Nephron progenitor cell (in vitro differentiated cells): Measurements from ENCODE around the gene SLITRK3.

Source experiments
- DNase-seq: peaks from one replicate; pipeline ENCODE4 v3.0.0; 2021
- H3K27ac Mint-ChIP-seq: 2 replicates; pipeline ENCODE4 v1.8.0; 2021; ENCODE audit warnings: mild to moderate bottlenecking, moderate library complexity, mixed read lengths
- H3K27me3 Mint-ChIP-seq: 2 replicates; pipeline ENCODE4 v1.8.0; 2021; ENCODE audit warnings: mild to moderate bottlenecking, low read depth, mixed read lengths; ENCODE audit not compliant: poor library complexity
- H3K36me3 Mint-ChIP-seq: 2 replicates; pipeline ENCODE4 v1.8.0; 2021; ENCODE audit warnings: low read depth, mixed read lengths
- H3K4me1 Mint-ChIP-seq: 2 replicates; pipeline ENCODE4 v1.8.0; 2021; ENCODE audit warnings: mixed read lengths
- H3K4me3 Mint-ChIP-seq: 2 replicates; pipeline ENCODE4 v1.8.0; 2021; ENCODE audit warnings: mild to moderate bottlenecking, moderate library complexity, mixed read lengths
- H3K9me3 Mint-ChIP-seq: 2 replicates; pipeline ENCODE4 v1.8.0; 2021; ENCODE audit warnings: mild to moderate bottlenecking, moderate library complexity, mixed read lengths
- CTCF ChIP-seq: fragments of 200-600 bp; sonication (generic); IDR thresholded peaks from 2 replicates; pipeline ENCODE4 v1.5.0; 2021; ENCODE audit warnings: antibody characterized with exemption

The SLITRK3 gene

GRCh38 chr3:165195640-165196576 is at the start of gene SLITRK3:
Gene SLITRK3, minus strand, starts transcription at chr3:165196384. Its CDS starts 5,554 bp downstream, at chr3:165190830.
- Mint-ChIP-seq H3K9me3 (no peaks in the 10 kb centered on the region), H3K4me3 (peak within 1 kb of the TSS; percentile 90), H3K36me3 (no peaks in the 10 kb centered on the region), H3K27ac (no peak within 1 kb of the TSS), H3K27me3 (peaks cover 74% of the 10 kb centered on the region), H3K4me1 (peaks cover 47% of the 10 kb centered on the region)
- no peak for TF ChIP-seq CTCF
- peak; percentile 27 for DNase-seq

GRCh38 chr3:165243597-165243996 is 47.4 kb upstream of the SLITRK3 start:
- Mint-ChIP-seq H3K27ac (no peak overlapping the region), H3K4me3 (no peak overlapping the region), H3K27me3 (no peaks in the 10 kb centered on the region), H3K9me3 (peaks cover 9% of the 10 kb centered on the region), H3K36me3 (no peaks in the 10 kb centered on the region), H3K4me1 (no peaks in the 10 kb centered on the region)
- no peak for TF ChIP-seq CTCF
- DNase-seq, result no peak

- Mint-ChIP-seq H3K4me1 (no peaks in the 10 kb centered on the region), H3K36me3 (no peaks in the 10 kb centered on the region), H3K27ac (no peak overlapping the region), H3K9me3 (no peaks in the 10 kb centered on the region), H3K4me3 (no peak overlapping the region), H3K27me3 (no peaks in the 10 kb centered on the region)
- DNase-seq, result no peak
- TF ChIP-seq CTCF, result no peak
Measured at GRCh38 chr3:165233501-165234195, 37.5 kb upstream of the SLITRK3 start.

GRCh38 chr3:165225604-165226003 is 29.4 kb upstream of the SLITRK3 start:
- H3K9me3 Mint-ChIP-seq, result no peaks in the 10 kb centered on the region
- TF ChIP-seq CTCF, result no peak
- no peaks in the 10 kb centered on the region for H3K4me1 Mint-ChIP-seq
- H3K4me3 Mint-ChIP-seq, result no peak overlapping the region
- no peaks in the 10 kb centered on the region for H3K36me3 Mint-ChIP-seq
- peaks cover 4% of the 10 kb centered on the region for H3K27me3 Mint-ChIP-seq
- H3K27ac Mint-ChIP-seq, result no peak overlapping the region
- no peak for DNase-seq

GRCh38 chr3:165217739-165218138 is 21.6 kb upstream of the SLITRK3 start:
- DNase-seq, result no peak
- Mint-ChIP-seq H3K9me3 (no peaks in the 10 kb centered on the region), H3K4me3 (no peak overlapping the region), H3K27me3 (no peaks in the 10 kb centered on the region), H3K36me3 (no peaks in the 10 kb centered on the region), H3K4me1 (no peaks in the 10 kb centered on the region), H3K27ac (no peak overlapping the region)
- no peak for TF ChIP-seq CTCF
